GM03348 (cell line): Measurements from ENCODE around the gene ASB2.

Experiments
- DNase-seq: peaks from one replicate; pipeline ENCODE4 v3.0.0; 2012; ENCODE audit warnings: low spot score

Gene ASB2

DNA sequence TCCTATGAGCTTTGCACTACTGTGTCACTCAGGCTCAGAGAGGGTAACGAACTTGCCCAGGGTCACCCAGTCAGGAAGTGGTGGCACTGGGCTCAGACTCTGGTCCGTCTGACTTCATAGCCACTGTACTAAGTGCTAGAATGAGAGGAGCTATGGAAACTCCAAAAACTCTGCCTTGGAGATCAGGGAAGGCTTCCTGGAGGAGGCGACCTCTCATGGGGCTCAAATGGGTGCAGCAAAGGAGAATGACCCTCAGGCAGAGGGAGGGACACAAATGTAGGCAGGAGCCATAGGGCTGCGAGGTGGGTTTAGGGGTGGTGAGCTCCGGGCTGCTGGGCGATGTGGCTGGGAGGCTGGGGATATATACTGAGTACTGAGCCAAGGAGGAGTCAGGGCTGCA lies 23.9 kb upstream of the ASB2 start:
- no peak for DNase-seq

DNA sequence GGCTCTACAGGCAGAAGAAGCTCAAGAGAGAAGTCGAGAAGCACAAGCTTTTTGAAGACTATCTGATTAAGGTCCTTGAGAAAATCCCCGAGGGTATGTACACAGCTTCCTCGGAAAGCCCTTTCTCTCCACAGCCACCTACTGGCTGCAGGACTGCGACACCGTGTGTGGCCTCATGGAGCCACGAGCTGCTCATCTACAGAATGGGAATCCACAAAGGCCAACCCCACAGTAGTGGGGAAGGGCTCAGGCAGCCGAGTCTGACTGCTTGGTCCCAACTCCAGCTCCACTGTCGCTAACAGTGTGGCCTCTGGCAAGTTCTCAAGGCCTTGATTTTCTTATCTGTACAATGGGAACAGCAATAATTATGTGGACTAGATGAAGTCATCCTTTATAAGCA lies 23.2 kb upstream of the ASB2 start:
- DNase-seq: no peak

DNA sequence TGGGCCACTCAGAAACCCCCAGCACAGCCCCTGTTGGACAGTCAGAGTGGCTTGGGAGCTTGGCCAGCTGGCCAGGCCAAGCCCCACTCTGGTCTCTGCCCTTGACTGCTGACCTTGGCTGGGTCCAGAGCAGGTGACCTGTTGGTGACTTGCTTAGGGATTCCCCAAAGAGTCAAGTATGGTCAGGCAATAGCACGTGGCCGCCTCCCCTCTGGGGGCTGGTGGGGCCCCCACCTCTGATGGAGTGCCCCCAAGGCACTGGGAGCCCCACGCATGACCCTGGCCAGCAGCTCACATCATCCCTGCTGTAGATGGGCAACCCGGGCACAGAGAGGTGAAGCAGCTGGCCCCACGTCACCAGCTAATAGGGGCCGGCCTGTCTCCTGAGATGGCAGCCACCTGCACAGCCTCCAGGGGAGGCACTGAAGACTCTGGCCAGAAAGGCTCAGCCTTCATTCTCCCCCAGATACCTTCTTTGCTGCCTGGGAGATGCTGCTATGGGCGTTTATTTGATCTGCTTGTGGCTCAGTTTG lies 22.6 kb upstream of the ASB2 start:
- DNase-seq: no peak

DNA sequence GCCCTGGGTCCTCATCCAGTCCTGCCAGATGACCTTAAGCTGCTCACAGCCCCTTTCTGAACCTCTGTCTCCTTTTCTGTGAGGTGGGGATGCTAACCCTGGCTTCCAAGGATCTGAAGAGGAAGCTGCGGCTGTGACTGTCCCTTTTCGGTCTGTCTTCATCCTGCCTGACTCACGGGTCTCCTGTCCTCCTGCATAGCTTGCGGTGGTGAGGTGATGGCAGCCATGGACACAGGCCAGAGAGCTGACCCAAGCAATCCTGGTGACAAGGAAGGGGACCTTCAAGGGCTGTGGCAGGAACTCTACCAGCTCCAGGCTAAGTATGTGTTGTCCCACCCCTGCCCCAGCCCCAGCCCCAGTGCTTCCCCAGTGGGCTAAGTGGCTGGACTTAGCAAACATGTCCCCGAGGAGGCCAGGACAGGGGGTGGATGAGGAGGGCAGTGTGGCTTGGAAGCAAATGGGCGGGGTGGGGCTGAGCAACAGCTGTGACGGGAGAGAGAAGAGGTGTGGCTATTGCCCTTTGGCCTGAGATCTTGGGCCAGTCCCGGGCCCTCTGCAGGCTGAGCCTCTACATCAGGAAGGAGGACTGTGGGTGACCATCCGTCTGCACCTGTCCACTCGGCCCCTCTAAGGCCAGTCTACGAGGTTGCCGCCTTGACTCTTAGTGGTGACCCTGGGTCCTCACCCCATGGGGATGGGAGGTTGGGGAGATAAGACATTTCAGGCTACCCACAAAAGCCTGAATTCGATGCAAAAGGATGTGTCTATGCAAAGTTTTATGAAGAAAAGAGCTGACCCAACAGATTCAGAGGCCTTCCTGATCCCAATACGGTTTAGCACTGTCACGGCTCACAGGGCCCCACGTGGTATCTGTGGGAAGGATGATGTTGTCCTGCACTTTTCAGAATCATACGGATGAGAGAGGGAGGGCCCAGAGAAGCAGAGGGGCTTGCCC lies 21.8 kb upstream of the ASB2 start:
- DNase-seq: no peak

DNA sequence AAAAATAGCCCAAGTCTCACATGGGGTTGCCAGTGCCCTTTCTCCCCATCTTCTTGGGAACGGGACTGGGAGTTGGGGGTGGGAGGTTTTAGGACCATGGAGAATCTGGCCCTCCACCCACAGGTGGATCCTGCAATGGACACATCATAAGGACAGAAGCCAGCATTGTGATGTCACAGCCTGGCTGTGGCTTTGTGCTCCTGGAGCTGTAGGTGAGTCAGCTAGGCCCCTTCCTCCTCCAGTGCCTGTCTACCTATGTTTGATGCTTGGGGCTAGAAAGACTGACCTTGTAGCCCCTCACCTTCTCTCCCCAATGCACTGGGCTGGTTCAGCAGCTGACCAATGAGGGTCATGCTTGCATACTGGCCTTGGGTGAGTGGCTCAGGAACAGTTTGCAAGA lies 20.7 kb upstream of the ASB2 start, which contains the start of gene CCDC197:
Gene CCDC197 (plus strand): TSS at position 220 of the 400 bp plus-strand sequence. CDS start 831 bp downstream, outside the sequence.
- DNase-seq: no peak

DNA sequence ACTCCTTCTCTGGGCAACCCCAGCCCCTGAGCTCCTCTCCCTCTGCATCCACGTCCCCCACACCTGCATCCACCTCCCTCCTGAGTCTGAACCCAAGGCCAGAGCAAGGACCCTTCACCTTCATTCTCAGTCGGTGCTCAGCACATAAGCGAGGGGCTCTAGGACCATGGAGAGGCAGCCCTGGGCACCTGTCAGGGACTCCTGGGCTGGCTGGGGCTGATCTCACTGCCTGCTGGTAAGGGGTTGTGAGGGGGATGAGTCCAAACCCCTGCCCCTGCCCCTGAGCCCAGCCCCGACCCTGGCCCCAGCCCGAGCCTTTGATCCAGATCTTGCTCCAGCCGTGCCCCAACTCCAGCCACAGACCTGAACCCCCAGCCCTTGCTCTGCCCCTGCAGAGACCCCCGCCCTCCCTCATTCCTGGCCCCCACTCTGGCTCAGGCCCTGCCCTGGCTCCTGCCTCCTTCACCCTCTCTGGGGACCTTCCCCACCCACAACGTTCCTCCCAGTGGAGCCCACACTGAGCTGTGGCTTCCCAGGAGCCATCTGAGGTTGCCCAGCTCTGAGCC lies 19.8 kb upstream of the ASB2 start:
- no peak for DNase-seq

DNA sequence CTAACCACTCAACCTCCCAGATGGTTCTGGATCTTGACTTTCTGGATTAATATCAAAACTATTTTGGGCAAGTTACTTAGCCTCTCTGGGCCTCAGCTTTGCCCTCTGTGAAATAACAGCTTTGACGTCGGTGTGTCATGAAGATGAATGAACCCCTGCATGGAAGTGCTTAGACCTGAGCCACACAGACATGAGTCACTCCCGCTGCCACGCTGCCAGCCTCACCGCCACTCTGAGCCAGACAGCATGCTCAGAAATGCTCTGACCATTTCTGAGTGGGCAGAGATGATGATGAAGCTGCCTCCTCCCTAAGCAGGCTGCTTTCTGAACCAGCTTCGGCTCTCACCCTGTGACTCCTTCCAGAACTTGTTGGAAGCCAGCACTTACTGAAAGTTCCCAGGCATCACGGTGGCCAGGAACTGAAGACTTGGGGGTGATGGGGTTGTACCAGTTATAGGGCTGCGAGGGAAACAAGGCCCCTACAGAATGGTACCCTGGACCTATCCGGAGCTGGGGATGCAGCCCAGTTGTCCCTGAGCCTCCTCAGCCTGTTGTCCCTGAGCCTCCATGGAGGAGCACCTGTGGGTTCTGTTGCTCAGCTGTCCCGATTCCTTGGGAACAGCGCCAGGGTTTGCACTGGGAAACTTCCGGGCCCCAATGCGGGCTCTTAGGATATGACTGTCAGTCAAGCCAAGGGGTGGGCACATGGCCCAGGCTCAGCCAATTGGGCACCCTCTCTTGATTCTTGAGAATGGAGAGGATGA lies 18.7 kb upstream of the ASB2 start:
- peak; percentile 75 for DNase-seq

DNA sequence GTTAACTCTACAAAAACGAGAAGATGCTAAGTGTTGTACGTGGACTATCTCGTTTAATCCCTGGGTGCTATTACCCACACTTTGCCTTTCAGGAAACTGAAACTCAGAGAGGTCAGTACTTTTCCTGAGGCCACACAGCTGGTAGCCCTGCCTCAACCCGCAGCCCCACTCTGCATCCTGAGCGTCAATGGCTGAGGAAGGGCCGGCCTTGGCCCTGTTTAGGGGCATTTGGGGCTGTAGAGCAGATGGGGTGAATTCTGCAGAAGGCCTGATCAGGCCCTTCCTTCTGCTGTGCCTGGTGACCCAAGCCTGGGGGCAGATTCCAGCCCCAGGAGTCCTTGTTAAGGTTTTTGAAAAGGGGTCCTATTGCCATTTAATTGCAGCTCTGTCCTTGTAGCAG lies 17.0 kb upstream of the ASB2 start:
- no peak for DNase-seq

DNA sequence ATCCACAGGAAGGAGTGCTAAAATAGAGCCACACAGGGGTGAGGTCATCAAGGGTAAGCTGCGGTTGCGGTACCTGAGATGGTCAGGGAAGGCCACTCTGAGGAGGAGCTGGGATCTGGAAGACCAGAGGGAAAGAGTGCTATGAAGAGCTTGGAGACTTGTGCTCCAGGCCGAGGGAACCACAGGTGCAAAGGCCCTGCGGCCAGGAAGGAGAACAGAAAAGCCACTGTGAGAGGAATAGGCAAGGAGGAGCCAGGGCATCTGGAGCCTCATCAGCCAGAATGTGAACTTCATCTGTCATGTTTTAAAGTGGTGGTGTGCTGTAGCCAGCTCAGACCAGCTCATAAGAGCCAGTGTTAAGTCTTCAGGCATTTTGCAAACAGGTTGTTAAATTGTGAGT lies 15.3 kb upstream of the ASB2 start:
- DNase-seq: no peak

DNA sequence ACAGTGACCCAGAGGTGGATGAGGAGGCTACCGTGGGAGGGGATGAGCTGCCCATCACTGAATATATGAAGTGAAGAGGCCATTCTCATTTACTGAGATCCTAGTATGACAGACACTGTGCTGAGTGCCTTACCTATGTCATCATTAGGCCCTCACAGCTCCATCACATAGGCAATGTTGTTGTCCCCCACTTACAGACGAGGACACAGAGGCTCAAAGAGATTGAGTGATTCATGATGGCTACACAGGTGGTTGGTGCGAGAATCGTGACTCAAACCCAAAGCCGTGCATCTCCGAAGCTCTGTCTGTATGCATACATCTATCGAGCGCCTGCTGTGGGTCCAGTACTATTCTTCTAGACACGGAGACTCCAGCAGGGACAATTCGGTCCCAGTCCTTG lies 14.8 kb upstream of the ASB2 start:
- DNase-seq: no peak

DNA sequence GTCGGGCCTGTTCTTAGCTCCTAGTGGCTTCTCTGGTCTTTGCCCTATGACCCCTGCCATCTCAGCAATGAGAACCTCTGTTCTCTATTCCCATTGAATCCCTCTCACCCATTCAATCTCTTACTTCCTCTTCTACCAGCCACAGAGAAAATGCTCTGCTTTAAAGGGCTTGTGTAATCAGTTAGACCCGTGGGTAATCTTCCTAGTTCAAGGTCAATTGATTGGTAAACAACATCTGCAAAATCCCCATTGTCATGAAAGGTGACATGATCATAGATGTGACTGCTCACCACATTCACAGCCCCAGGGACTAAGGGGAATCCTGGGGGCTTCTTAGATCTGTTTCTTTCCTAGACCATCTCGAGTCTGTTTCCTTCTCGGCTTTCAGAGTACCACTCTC lies 13.6 kb upstream of the ASB2 start:
- DNase-seq: no peak

DNA sequence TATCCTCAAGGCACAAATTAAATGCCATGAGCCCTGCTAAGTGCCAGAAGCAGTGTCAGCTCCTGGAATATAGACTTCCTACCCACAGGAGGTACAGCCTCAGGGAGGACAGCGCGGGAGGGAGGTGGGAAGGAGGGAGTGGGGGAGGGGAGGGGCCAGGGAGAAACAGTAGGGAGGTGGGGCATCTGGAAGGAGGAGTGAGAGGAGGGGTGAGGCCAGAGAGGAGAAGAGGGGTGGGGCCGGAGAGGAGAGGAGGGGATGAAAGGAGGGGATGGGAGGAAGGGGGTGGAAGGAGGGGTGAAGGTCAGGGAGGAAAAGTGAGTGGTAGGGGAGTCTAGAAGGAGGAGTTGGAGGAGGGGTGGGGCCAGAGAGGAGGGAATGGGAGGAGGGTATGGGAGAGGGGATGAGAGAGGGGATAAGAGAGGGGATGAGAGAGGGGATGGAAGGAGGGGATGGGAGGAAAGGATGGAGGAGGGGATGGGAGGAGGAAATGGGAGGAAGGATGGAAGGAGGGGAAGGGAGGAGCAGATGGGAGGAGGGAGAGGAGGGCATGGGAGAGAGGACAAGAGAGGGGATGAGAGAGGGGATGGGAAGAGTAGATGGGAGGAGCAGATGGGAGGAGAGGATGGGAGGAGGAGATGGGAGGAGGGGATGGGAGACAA lies 11.6 kb upstream of the ASB2 start:
- DNase-seq: no peak

DNA sequence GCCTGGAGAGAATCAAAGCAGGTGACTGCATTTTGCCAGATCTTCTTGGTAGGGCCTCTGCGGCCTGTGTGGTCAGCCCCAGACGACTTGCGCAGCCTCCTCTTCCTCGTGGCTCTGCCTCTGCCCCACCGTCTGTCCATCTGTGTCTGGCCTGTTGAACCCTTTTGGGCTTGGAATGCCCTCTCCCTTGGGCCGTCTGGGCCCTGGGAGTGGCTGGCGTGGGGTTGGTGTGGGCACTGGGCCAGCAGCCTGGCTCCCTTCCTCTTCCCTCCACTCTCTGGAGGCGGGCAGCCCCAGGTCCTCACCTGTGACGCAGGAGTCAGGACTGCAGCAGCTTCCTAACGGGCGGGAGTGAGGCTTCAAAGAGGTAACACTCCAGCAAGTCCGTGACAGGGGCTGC lies 11.0 kb upstream of the ASB2 start:
- no peak for DNase-seq

DNA sequence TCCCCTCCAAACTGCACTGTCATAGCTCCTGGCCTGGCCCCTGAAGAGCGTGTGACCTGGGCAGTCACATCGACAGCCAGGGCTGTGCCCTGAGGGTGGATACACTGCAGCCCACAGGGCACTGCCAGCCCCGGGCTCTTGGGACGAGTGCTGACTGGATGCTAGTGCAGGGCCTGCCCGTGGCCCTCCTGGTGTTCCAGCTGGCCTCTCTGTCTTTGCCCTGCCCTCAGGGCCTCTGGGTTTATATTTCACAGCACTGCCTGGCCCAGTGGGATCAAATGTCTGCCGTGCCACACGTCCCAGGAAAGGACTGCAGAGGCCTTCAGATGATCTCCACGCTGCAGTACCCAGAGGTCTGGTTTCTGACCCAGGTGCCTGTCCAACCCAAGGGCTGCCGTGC lies 10.6 kb upstream of the ASB2 start:
- DNase-seq: no peak

DNA sequence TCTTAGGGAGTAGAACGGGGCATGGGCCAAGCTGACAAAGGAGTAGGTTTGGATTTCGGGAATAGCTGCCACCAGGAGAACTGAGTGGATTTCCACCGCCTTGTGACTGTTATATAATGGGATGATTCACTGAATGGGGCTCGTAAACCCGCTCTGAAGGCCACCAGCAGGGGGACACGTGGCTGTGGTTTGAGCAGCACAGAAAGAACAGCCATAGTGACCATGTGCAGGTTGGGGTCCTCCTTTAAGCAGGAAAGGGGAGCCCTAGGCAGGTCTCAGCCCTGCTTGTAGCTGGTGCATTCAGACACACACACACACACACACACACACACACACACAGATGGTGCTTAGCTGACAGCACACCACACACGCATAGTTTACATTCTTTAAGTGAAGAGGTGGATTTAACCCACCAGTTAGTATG lies 8.6 kb upstream of the ASB2 start:
- DNase-seq: peak; percentile 80

DNA sequence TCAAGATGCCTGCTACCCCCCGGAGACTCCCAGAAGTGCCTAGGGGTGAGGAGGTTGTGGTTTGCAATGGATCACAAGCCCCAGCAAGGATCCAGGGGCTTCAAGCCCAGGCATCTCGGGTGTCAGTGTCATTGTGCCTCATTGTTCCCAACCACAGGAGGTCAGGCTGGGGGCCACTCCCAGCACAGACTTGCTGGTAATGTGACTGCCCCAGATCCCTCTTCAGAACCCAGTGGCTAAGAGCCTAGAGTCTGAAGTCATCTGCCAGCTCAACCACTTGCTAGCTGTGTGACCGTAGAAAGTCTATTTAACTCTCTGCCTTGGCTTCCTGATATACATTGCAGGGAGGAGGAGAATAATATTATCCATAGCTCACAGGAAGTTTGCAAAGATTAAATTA lies 7.7 kb upstream of the ASB2 start:
- DNase-seq: peak; percentile 35

DNA sequence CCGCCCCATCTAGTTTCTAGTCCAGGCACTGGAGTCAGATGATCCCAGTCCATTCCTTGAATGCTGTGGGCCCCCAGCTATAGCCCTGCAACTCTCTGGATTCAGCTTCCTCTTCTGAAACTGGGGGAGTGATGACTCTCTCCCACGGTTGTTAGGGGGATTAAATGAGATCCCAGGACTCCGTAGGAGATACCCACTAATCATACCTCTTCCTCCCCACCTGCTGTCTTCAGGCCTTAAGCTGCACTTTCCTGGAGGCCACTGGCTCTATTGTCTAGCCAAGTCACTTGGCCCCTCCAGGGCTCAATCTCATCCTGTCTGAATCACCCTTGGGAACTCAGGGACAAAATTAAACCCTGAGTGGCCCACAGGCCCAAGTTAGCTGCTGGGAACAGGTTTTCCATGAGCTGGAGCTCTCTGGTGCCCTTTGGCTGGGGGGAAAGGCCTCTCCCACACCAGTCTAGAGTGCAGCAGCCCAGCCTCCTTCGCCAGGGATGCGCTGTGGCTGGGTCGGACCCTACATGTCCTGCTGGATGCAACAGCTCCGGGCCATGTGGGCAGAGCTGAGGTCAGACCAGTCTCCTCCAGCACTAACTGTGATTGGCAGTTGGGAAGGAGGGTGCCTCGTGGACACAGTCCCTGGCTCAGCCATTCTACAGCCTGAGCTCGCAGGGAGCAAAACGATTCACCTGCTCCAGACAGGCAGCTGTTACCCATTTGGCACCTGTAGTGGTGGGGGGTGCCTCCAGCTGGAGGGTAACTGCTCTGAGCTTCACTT lies 6.0 kb upstream of the ASB2 start:
- no peak for DNase-seq

DNA sequence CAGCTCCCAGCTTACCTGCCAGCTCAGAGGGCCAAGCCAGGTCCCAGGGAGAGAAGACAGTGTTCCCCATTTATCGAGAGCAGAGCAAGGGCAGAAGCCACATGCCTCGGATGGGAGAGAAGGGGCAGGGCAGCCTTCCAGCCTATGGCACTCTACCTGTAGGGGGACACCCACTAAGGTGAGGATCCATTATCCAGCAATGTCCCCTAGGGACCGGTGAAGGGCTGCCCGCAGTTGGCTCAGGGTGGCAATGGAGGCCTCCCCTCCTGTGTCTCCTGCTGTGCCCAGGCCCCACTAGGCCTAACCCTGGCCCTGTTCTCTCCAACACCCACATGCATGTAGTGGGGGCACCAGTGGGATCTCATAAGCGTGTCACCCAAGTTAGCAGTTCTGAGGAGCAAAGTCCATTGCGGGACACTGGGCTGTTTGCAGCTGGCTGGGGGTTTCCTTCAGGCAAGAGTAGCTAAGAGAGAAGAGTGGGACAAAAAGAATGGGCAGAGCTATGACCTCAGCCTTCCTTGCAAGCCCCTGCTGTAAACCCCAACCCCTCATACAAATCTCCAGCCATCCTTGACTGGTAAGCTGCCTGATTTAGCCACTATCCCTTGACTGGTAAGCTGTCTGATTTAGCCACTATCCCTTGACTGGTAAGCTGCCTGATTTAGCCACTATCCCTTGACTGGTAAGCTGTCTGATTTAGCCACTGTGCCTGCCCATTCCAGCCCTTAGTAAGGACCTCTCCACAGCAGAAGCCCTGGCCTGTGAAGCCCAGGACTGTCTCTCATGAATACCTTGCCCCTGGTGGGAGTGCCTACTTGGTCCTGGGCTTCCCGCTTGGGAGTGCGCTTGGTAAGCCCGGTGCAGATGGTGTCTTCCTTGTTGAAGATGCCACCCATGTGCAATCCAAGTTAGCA lies 5.2 kb upstream of the ASB2 start:
- DNase-seq: no peak

DNA sequence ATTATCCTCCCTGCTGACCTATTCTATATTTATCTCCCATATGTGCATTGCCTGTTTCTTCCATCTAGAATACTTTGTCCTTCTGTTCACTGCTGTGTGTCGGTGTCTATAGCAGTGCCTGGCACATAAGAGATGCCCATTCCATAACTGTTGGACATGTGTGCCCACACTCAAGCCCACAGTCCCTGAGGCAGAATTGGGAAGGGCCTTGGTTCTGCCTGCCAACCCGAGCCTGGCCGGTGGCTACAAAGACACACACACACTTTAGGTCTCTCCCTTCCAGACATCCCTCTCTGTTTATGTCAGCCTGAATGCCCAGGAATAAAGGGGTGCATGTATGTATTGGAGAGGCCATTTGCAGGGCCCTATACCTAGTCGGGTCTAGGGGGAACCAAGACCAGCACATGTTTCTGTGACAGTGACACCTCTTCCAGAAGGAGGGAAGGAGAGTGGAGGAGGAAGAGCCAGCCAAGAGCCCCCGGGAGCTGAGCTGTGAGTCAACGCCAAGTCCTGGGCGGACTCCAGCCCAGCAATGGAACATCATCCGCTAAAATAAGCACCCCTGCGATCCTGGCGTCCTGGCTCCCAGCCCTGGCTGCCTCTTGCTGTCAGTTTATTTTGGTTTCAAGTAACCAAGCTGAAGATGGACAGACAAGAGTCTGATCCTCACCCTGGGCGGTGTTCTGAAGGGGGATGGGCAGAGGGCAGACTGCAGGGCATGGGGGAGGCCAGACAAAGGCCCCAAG lies 4.3 kb upstream of the ASB2 start:
- DNase-seq: peak; percentile 48
